ENCODE data around the gene PDE1A. TPM values are rescaled to one million over a fixed set of nuclear protein-coding genes. Genes with fewer than 3 reads are reported as not detected.

PDE1A gene
- total RNA-seq, 1 donor from 2014 or later = 6.3 TPM

GRCh38 chr2:182447863-182448262 is 21.0 kb upstream of the PDE1A start:
- no peak overlapping the region for H3K4me3 ChIP-seq
- intact Hi-C loops (cut with DNase I) = no loop called here
- no peak for TF ChIP-seq CTCF (IDR thresholded peaks at IDR 0.05)
- DNase-seq = no peak
- H3K9me3 ChIP-seq = no peaks in the 10 kb centered on the region
- peak; percentile 29 for ATAC-seq
- no peaks in the 10 kb centered on the region for H3K27me3 ChIP-seq
- no peaks in the 10 kb centered on the region for H3K4me1 ChIP-seq
- no peaks in the 10 kb centered on the region for H3K36me3 ChIP-seq
- no peak overlapping the region for H3K27ac ChIP-seq

GRCh38 chr2:182447163-182447562 is 20.3 kb upstream of the PDE1A start:
- no peak overlapping the region for H3K27ac ChIP-seq
- ATAC-seq = no peak

GRCh38 chr2:182446087-182446486 is 19.3 kb upstream of the PDE1A start:
- H3K27me3 ChIP-seq = no peaks in the 10 kb centered on the region
- no peak overlapping the region for H3K27ac ChIP-seq
- ATAC-seq (no peak), DNase-seq (no peak)
- no peak overlapping the region for H3K4me3 ChIP-seq
- H3K9me3 ChIP-seq = no peaks in the 10 kb centered on the region
- TF ChIP-seq CTCF (IDR thresholded peaks at IDR 0.05) = no peak
- H3K36me3 ChIP-seq = no peaks in the 10 kb centered on the region
- H3K4me1 ChIP-seq = no peaks in the 10 kb centered on the region
- intact Hi-C loops (cut with DNase I) = no loop called here

More at GRCh38 chr2:182447163-182447562, 20.3 kb upstream of the PDE1A start:
- Histone ChIP-seq H3K4me1 (no peaks in the 10 kb centered on the region), H3K9me3 (no peaks in the 10 kb centered on the region), H3K36me3 (no peaks in the 10 kb centered on the region), H3K27me3 (no peaks in the 10 kb centered on the region), H3K4me3 (no peak overlapping the region)
- no peak for DNase-seq
- intact Hi-C loops (cut with DNase I) = no loop called here
- TF ChIP-seq CTCF (IDR thresholded peaks at IDR 0.05) = no peak

- Histone ChIP-seq H3K36me3 (no peaks in the 10 kb centered on the region), H3K4me3 (no peak overlapping the region), H3K4me1 (no peaks in the 10 kb centered on the region), H3K27me3 (no peaks in the 10 kb centered on the region), H3K27ac (no peak overlapping the region), H3K9me3 (no peaks in the 10 kb centered on the region)
- TF ChIP-seq CTCF (IDR thresholded peaks at IDR 0.05) = no peak
- ATAC-seq = no peak
- intact Hi-C loops (cut with DNase I) = no loop called here
- DNase-seq = no peak
Measured at GRCh38 chr2:182445391-182445965, 18.6 kb upstream of the PDE1A start.

GRCh38 chr2:182444806-182445205 is 18.0 kb upstream of the PDE1A start:
- ATAC-seq (no peak), DNase-seq (no peak)
- Histone ChIP-seq H3K36me3 (no peaks in the 10 kb centered on the region), H3K4me3 (no peak overlapping the region), H3K4me1 (no peaks in the 10 kb centered on the region), H3K27ac (no peak overlapping the region), H3K27me3 (no peaks in the 10 kb centered on the region), H3K9me3 (no peaks in the 10 kb centered on the region)
- TF ChIP-seq CTCF (IDR thresholded peaks at IDR 0.05) = no peak
- intact Hi-C loops (cut with DNase I) = no loop called here

- DNase-seq (no peak), ATAC-seq (no peak)
- no peak overlapping the region for H3K4me3 ChIP-seq
- no peak overlapping the region for H3K27ac ChIP-seq
- intact Hi-C loops (cut with DNase I) = no loop called here
- no peaks in the 10 kb centered on the region for H3K27me3 ChIP-seq
- TF ChIP-seq CTCF (IDR thresholded peaks at IDR 0.05) = no peak
- H3K9me3 ChIP-seq = no peaks in the 10 kb centered on the region
- H3K36me3 ChIP-seq = no peaks in the 10 kb centered on the region
- H3K4me1 ChIP-seq = no peaks in the 10 kb centered on the region
Measured at GRCh38 chr2:182444170-182444569, 17.3 kb upstream of the PDE1A start.

All from upper lobe of right lung (tissue), 1 donor.